Esophagus muscularis mucosa (tissue), 3 donors: ENCODE measurements around the gene DDX49.

ENCODE experiments used
- CTCF ChIP-seq, 3 experiments: fragments of 200-600 bp in 2 of 3; fragments of 450-650 bp in 1 of 3; sonication (generic) in 2 of 3; IDR thresholded peaks; one replicate each; pipeline ENCODE4 v1.5.1; 2017 to 2019; ENCODE audit warnings: antibody characterized with exemption in 3 of 3, mild to moderate bottlenecking in 2 of 3, moderate library complexity in 1 of 3
- POLR2A ChIP-seq: fragments of 450-650 bp; IDR thresholded peaks from one replicate; pipeline ENCODE4 v1.6.1; 2017; ENCODE audit warnings: antibody characterized with exemption, moderate library complexity, mild to moderate bottlenecking, low read depth

DNA sequence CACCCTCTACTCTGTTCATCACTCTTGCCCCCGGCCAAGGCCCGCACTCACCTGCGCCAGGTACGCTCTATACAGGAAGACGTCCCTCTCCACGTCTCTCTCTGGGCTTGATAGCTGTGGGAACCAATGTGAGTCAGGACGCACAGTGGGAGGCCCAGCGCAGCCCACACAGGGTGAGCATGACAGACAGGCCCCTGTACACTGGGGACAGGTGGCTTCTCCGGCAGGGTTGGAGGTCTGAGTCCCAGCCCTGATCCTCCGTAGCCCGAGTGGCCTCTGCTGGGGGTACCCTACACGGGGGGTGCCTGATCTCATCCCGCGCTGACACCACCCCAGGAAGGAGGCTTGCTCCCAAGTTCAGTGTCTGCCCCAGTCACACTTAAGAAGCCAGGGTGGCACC, 6.6 kb upstream of the DDX49 start:
- no peak for TF ChIP-seq CTCF (IDR thresholded peaks at IDR 0.05)
- TF ChIP-seq POLR2A, result no peak
